PC-9 (cell line): ENCODE results near the gene NPIPB6. TPM values are rescaled to one million over a fixed set of nuclear protein-coding genes. Genes with fewer than 3 reads are reported as not detected.

ENCODE experiments used
- BruUV-seq: library from RNA; stranded (reverse); fragments of 400-500 nt; replicated peaks from 2 replicates; lab custom pipeline; 2021; lab: Mats Ljungman, UMichigan
- CTCF ChIA-PET: fragments of 300-600 bp; sonication (Branson Sonifier 250); formaldehyde crosslinking; loops from one replicate; lab custom pipeline; 2022; ENCODE audit warnings: antibody characterized with exemption; lab: Charles Lee
- POLR2A ChIA-PET: fragments of 300-600 bp; sonication (Branson Sonifier 250); formaldehyde crosslinking; loops from one replicate; lab custom pipeline; 2022; ENCODE audit warnings: antibody characterized with exemption; ENCODE audit not compliant: unreplicated experiment; lab: Charles Lee
- DNase-seq, 2 experiments: peaks; one replicate each; pipeline versions ENCODE4 v3.0.0 to v3.0.0-alpha.2; 2015 to 2022; ENCODE audit warnings: mixed read lengths in 1 of 2
- H2AFZ ChIP-seq: fragments of 200-600 bp; sonication (generic); 2 replicates; pipeline ENCODE4 v1.8.1; 2017; ENCODE audit warnings: antibody characterized with exemption
- H3F3A ChIP-seq: fragments of 200-600 bp; sonication (generic); 2 replicates; pipeline ENCODE4 v1.8.1; 2017; ENCODE audit warnings: antibody characterized with exemption, mild to moderate bottlenecking, low read depth; ENCODE audit not compliant: insufficient read depth
- H3K27ac ChIP-seq: fragments of 200-600 bp; sonication (generic); 2 replicates; pipeline ENCODE4 v1.6.1; 2016; ENCODE audit warnings: mixed run types
- H3K27me3 ChIP-seq: fragments of 200-600 bp; sonication (generic); 2 replicates; pipeline ENCODE4 v1.6.1; 2016; ENCODE audit warnings: low read depth, mixed run types; ENCODE audit not compliant: insufficient read depth
- H3K36me3 ChIP-seq: fragments of 200-600 bp; sonication (generic); 2 replicates; pipeline ENCODE4 v1.6.1; 2016; ENCODE audit warnings: low read depth, mixed run types
- H3K4me1 ChIP-seq: fragments of 200-600 bp; sonication (generic); replicated peaks from 2 replicates; pipeline ENCODE4 v1.6.1; 2016; ENCODE audit warnings: mixed run types; ENCODE audit not compliant: insufficient read depth
- H3K4me2 ChIP-seq: fragments of 200-600 bp; sonication (generic); 2 replicates; pipeline ENCODE4 v1.6.1; 2017; ENCODE audit warnings: mixed run types
- H3K4me3 ChIP-seq: fragments of 200-600 bp; sonication (generic); 2 replicates; pipeline ENCODE4 v1.6.1; 2016; ENCODE audit warnings: mixed run types
- H3K79me2 ChIP-seq: fragments of 200-600 bp; sonication (generic); 2 replicates; pipeline ENCODE4 v1.6.1; 2017; ENCODE audit warnings: low read depth, mixed run types
- H3K9me2 ChIP-seq: fragments of 200-600 bp; sonication (generic); 2 replicates; pipeline ENCODE4 v1.8.1; 2017; ENCODE audit warnings: mild to moderate bottlenecking; ENCODE audit not compliant: insufficient read depth
- H3K9me3 ChIP-seq: fragments of 200-600 bp; sonication (generic); 2 replicates; pipeline ENCODE4 v1.8.1; 2016; ENCODE audit warnings: low read depth; ENCODE audit not compliant: insufficient read depth
- H4K20me1 ChIP-seq: fragments of 200-600 bp; sonication (generic); 2 replicates; pipeline ENCODE4 v1.8.1; 2017; ENCODE audit not compliant: insufficient read depth
- EZH2 ChIP-seq: fragments of 200-600 bp; sonication (generic); IDR thresholded peaks from 2 replicates; pipeline ENCODE4 v1.8.0; 2017; ENCODE audit warnings: antibody characterized with exemption, low read depth
- intact Hi-C: fragments of 100-400 bp; cut with micrococcal nuclease; formaldehyde crosslinking; loops from one replicate; pipeline ENCODE4 v1.10.0; 2022; ENCODE audit not compliant: unreplicated experiment
- total RNA-seq: library from RNA; stranded (reverse); gene quantifications from 2 replicates; pipeline ENCODE4 v1.2.3, GENCODE V29; 2021
- TF ChIP-seq, protein P1 (sequence below): fragments of 200-600 bp; sonication (generic); conservative IDR thresholded peaks from 2 replicates; pipeline ENCODE4 v1.6.1; 2017; ENCODE audit warnings: mixed run types, antibody characterized with exemption, mild to moderate bottlenecking, moderate library complexity

The NPIPB6 gene
- total RNA-seq, 1 experiment from 2014 or later, result 6.9 TPM

DNA sequence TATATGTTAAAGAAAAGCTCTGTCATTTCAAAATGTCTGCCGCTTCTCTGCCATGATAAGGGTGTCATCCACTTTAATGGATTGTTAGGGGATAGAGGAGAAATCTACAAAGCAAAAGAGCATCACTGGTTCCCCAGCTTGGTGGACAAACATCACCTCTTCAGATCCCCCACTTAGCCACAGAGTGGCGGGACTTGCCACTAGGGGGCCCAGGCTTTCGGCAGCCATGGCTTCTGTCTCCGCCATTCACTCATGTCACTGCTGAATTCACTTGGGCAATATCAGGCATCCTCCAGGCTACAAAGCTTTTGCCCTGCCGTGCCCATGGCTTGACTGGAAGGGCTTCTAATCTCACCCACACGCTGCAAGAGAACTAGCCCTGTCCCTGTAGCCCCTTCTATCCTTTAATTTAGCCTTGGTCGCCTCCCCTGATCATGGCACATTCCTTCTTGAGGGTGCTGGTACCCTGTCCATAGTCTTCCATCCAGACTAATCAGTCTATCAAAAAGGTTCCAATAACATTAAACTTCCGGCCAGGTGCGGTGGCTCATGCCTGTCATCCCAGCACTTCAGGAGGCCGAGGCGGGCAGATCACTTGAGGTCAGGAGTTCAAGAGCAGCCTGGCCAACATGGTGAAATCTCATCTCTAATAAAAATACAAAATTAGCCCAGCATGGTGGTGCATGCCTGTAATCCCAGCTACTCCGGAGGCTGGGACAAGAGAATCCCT is 36.3 kb downstream of the NPIPB6 start:
- intact Hi-C loops, result loop anchor here (1.0 kb wide), 1 partner anchor 222 kb away; no protein-coding TSS in a partner anchor
- H3K27me3 ChIP-seq, result no peaks in the 10 kb centered on the region
- CTCF ChIA-PET, result interaction anchor here (0.7 to 0.8 kb wide), 2 partner anchors 134 to 163 kb away, joined by 7 to 9 read pairs; no protein-coding TSS in a partner anchor
- BruUV-seq, result no TSS peak
- peak; percentile 56 to 68 for DNase-seq
- no peaks in the 10 kb centered on the region; the same call in 1 of the 2 replicates for H3K4me1 ChIP-seq
- H2AFZ ChIP-seq, result no peak overlapping the region
- POLR2A ChIA-PET, result no interaction called here
- no peak overlapping the region for H3K4me3 ChIP-seq
- H3K9me3 ChIP-seq, result no peaks in the 10 kb centered on the region
- TF ChIP-seq, protein P1, sequence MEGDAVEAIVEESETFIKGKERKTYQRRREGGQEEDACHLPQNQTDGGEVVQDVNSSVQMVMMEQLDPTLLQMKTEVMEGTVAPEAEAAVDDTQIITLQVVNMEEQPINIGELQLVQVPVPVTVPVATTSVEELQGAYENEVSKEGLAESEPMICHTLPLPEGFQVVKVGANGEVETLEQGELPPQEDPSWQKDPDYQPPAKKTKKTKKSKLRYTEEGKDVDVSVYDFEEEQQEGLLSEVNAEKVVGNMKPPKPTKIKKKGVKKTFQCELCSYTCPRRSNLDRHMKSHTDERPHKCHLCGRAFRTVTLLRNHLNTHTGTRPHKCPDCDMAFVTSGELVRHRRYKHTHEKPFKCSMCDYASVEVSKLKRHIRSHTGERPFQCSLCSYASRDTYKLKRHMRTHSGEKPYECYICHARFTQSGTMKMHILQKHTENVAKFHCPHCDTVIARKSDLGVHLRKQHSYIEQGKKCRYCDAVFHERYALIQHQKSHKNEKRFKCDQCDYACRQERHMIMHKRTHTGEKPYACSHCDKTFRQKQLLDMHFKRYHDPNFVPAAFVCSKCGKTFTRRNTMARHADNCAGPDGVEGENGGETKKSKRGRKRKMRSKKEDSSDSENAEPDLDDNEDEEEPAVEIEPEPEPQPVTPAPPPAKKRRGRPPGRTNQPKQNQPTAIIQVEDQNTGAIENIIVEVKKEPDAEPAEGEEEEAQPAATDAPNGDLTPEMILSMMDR, result peak; percentile 79
- TF ChIP-seq EZH2, result no peak
- no peaks in the 10 kb centered on the region for H3K36me3 ChIP-seq
- no peaks in the 10 kb centered on the region for H3K79me2 ChIP-seq
- H3K9me2 ChIP-seq, result no peaks in the 10 kb centered on the region
- no peaks in the 10 kb centered on the region for H4K20me1 ChIP-seq
- no peak overlapping the region for H3K4me2 ChIP-seq
- H3K27ac ChIP-seq, result no peak overlapping the region
- H3F3A ChIP-seq, result 0 out of 2 replicates have a peak, but pooled peaks cover 4% of the 10 kb centered on the region

DNA sequence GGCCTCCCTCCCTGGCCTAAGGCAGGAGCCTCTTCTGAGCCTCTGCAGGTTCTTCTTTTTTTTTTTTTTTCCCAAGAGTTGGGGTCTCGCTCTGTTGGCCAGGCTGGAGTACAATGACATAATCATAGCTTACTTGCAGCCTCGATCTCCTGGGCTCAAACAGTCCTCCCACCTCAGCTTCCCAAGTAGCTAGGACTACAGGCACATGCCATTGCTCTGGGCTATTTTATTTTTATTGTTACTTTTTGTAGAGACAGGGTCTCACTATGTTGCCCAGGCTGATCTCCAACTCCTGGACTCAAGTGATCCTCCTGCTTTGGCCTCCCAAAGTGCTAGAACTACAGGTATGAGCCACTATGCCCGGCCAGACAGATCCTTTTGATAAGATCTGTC is 38.4 kb downstream of the NPIPB6 start:
- ChIA-PET CTCF (interaction anchor here (0.6 kb wide), 1 partner anchor 147 kb away, joined by 10 read pairs; no protein-coding TSS in a partner anchor), POLR2A (no interaction called here)
- Histone ChIP-seq H3K27me3 (no peaks in the 10 kb centered on the region), H4K20me1 (no peaks in the 10 kb centered on the region), H2AFZ (no peak overlapping the region), H3K4me2 (no peak overlapping the region), H3K36me3 (no peaks in the 10 kb centered on the region), H3K9me3 (no peaks in the 10 kb centered on the region), H3K4me1 (no peaks in the 10 kb centered on the region; the same call in 1 of the 2 replicates), H3K4me3 (no peak overlapping the region), H3K79me2 (no peaks in the 10 kb centered on the region), H3K9me2 (no peaks in the 10 kb centered on the region), H3F3A (0 out of 2 replicates have a peak, but pooled peaks cover 4% of the 10 kb centered on the region), H3K27ac (no peak overlapping the region)
- intact Hi-C loops, result loop anchor here (5.0 kb wide), 1 partner anchor 622 kb away; no protein-coding TSS in a partner anchor
- no peak for DNase-seq
- BruUV-seq, result no TSS peak
- TF ChIP-seq, protein P1, result no peak
- no peak for TF ChIP-seq EZH2

DNA sequence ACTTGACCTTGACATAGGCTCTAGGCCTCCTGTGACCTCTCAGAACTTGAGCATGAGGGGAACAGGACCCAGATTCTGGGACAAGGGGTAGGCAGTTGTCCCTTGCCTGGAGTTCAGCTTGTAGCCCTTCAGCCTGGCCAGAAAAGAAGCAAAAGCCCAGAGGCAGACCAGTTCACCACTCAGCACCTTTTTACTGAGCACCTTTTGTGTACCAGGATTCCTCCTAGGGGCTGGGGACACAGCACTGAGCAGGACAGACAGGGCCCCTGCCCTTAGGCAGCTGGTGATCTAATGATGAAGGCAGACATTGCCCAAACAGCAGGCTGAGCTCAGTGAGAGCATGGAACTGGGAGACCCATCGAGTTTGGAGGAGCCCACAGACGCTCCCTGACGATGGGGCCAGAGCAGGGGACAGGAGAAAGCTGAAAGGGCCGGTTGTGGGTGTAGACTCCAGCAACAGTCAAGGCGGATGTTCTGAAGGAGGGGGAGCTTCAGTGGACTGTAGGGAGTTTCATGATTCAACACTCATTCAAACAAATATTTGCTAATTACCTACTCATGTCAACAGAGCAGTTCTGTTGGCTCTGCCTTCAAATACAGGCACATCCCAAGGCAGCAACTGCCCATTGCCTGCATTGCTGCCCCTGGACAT is 38.9 kb downstream of the NPIPB6 start:
- no TSS peak for BruUV-seq
- no peaks in the 10 kb centered on the region for H4K20me1 ChIP-seq
- DNase-seq, result no peak
- intact Hi-C loops, result loop anchor here (5.0 kb wide), 1 partner anchor 623 kb away; no protein-coding TSS in a partner anchor
- H3K4me3 ChIP-seq, result no peak overlapping the region
- CTCF ChIA-PET, result interaction anchor here (0.6 to 0.7 kb wide), 2 partner anchors 46 to 166 kb away, joined by 3 to 10 read pairs; no protein-coding TSS in a partner anchor
- H3K27ac ChIP-seq, result no peak overlapping the region
- no peaks in the 10 kb centered on the region for H3K27me3 ChIP-seq
- H3K9me3 ChIP-seq, result no peaks in the 10 kb centered on the region
- H3F3A ChIP-seq, result 0 out of 2 replicates have a peak, but pooled peaks cover 4% of the 10 kb centered on the region
- H3K79me2 ChIP-seq, result no peaks in the 10 kb centered on the region
- no peak overlapping the region for H3K4me2 ChIP-seq
- H2AFZ ChIP-seq, result no peak overlapping the region
- TF ChIP-seq EZH2, result no peak
- TF ChIP-seq, protein P1, result no peak
- POLR2A ChIA-PET, result no interaction called here
- H3K4me1 ChIP-seq, result no peaks in the 10 kb centered on the region; the same call in 1 of the 2 replicates
- no peaks in the 10 kb centered on the region for H3K9me2 ChIP-seq
- no peaks in the 10 kb centered on the region for H3K36me3 ChIP-seq
